H1 (cell line): ENCODE measurements around the gene BBS4. TPM values are rescaled to one million over a fixed set of nuclear protein-coding genes. Genes with fewer than 3 reads are reported as not detected.

Experiments used
- ASH2L ChIP-seq: fragments of 200-600, 300-600 bp; sonication (generic); IDR thresholded peaks from one replicate; pipeline ENCODE4 v1.7.1; 2017; ENCODE audit warnings: low read length
- CHD2 ChIP-seq: IDR thresholded peaks from 2 replicates; pipeline ENCODE4 v1.6.1; 2012; ENCODE audit warnings: low read length, improper control_type of control experiment
- CHD7 ChIP-seq: fragments of 300-600 bp; sonication (generic); IDR thresholded peaks from 2 replicates; pipeline ENCODE4 v1.7.1; 2012; ENCODE audit warnings: low read length, moderate library complexity, mild to moderate bottlenecking, inconsistent platforms; ENCODE audit not compliant: insufficient replicate concordance
- EZH2 ChIP-seq: fragments of 200-600 bp; sonication (generic); IDR thresholded peaks from 2 replicates; pipeline ENCODE4 v1.7.1; 2012; ENCODE audit warnings: low read depth, mild to moderate bottlenecking, moderate library complexity, low read length, inconsistent platforms; ENCODE audit not compliant: severe bottlenecking
- GTF2F1 ChIP-seq: IDR thresholded peaks from 2 replicates; pipeline ENCODE4 v1.6.1; 2012; ENCODE audit warnings: low read depth, low read length, improper control_type of control experiment, borderline replicate concordance
- JUN ChIP-seq: IDR thresholded peaks from 2 replicates; pipeline ENCODE4 v1.6.1; 2011; ENCODE audit warnings: low read depth, mild to moderate bottlenecking, improper control_type of control experiment, low read length
- MAX ChIP-seq: IDR thresholded peaks from 2 replicates; pipeline ENCODE4 v1.6.1; 2012; ENCODE audit warnings: inconsistent platforms
- NANOG ChIP-seq: IDR thresholded peaks from 2 replicates; pipeline ENCODE4 v1.6.1; 2011; ENCODE audit warnings: low read length, low read depth, mild to moderate bottlenecking, inconsistent platforms; ENCODE audit not compliant: insufficient read depth, poor library complexity, severe bottlenecking
- NRF1 ChIP-seq: IDR thresholded peaks from 2 replicates; pipeline ENCODE4 v1.6.1; 2011; ENCODE audit warnings: mild to moderate bottlenecking, low read depth, low read length, improper control_type of control experiment
- RBBP5 ChIP-seq: IDR thresholded peaks from 2 replicates; pipeline ENCODE4 v1.7.1; 2012; ENCODE audit warnings: low read depth, mild to moderate bottlenecking, inconsistent platforms, low read length, moderate library complexity, borderline replicate concordance
- SP1 ChIP-seq: IDR thresholded peaks from 2 replicates; pipeline ENCODE4 v1.6.1; 2011; ENCODE audit warnings: low read depth, low read length
- TBP ChIP-seq: IDR thresholded peaks from 2 replicates; pipeline ENCODE4 v1.6.1; 2011; ENCODE audit warnings: low read depth, low read length, improper control_type of control experiment
- YY1 ChIP-seq: IDR thresholded peaks from 2 replicates; pipeline ENCODE4 v1.6.1; 2011; ENCODE audit warnings: low read depth, mild to moderate bottlenecking, low read length
- polyA plus RNA-seq, 7 experiments: library from polyadenylated mRNA; depleted of rRNA in 3 of 7; stranded (reverse) in 5 of 7; unstranded in 2 of 7; fragments of >200 nt in 5 of 7; fragments of 200-250 nt in 2 of 7; gene quantifications; 1 replicate in 5 of 7; 2 replicates in 1 of 7; 4 replicates in 1 of 7; pipeline versions ENCODE4 v1.2.1 to v1.2.3, GENCODE V29; 2011 to 2013; ENCODE audit warnings: missing spikeins in 2 of 7, mixed read lengths in 2 of 7
- total RNA-seq: library from RNA; stranded (reverse); fragmentation: NEBNext Ultra II Directional; extraction: Animal tissue kit (Norgen Biotek cat#: 25700); gene quantifications from 2 replicates; pipeline ENCODE4 v1.2.1, GENCODE V29; 2021

Gene BBS4
- total and polyA plus RNA-seq, 2 of the 8 experiments (the other 6 are each of a cell fraction or from before 2014, with no cell fraction given), result 17.4 to 24.1 TPM

GRCh38 chr15:72688697-72689096 is 2.7 kb downstream of the BBS4 start (continued):
- no peak for TF ChIP-seq CHD7
- no peak for TF ChIP-seq MAX
- TF ChIP-seq TBP, result no peak
- TF ChIP-seq EZH2, result no peak
- TF ChIP-seq NRF1, result no peak
- TF ChIP-seq SP1, result no peak
- TF ChIP-seq GTF2F1, result no peak
- TF ChIP-seq ASH2L, result no peak
- TF ChIP-seq CHD2, result no peak
- TF ChIP-seq JUN, result no peak
- TF ChIP-seq YY1, result no peak
- no peak for TF ChIP-seq NANOG
- no peak for TF ChIP-seq RBBP5
